ENCODE data around the gene H2AZ1. TPM values are rescaled to one million over a fixed set of nuclear protein-coding genes. Genes with fewer than 3 reads are reported as not detected.
A peak's percentile ranks its signal among the peaks of the same experiment; 100 is the strongest.

Gene H2AZ1
- total RNA-seq, 6 experiments from 2014 or later = 28.8 to 122 (median 42.9) TPM

- Histone ChIP-seq H3K4me1 (peaks cover 0 to 7% (median 4%) of the 10 kb centered on the region in 4 donors), H3K4me3 (peak overlapping the region; percentile 77 to 91 (median 82)), H3K36me3 (no peaks in the 10 kb centered on the region), H3K27me3 (no peaks in the 10 kb centered on the region), H3K27ac (peak overlapping the region; percentile 66 to 81 (median 78)), H3K9me3 (no peaks in the 10 kb centered on the region)
- TF ChIP-seq POLR2A (IDR thresholded peaks at IDR 0.05) = no peak
- TF ChIP-seq CTCF (IDR thresholded peaks at IDR 0.05) = no peak
- intact Hi-C loops (cut with DNase I) = no loop called here
- ATAC-seq (no peak), DNase-seq (no peak)
- 1% methylated on average over 5 of the region's 8 CpGs for WGBS (ENCODE audit: insufficient coverage, low coverage, low lambda C conversion rate, missing lambda C conversion rate)
Observed at GRCh38 chr4:99950913-99951254, 809 bp upstream of the H2AZ1 start.

- peak; percentile 55 to 62 (median 56) for ATAC-seq
- peak overlapping the region in 2 of 3 donors; percentile 59 to 78 for H3K27ac ChIP-seq
Observed at GRCh38 chr4:99949034-99949998, 759 bp downstream of the H2AZ1 start.

GRCh38 chr4:99947608-99948007, 2.5 kb downstream of the H2AZ1 start:
- ATAC-seq = no peak
- no peak for DNase-seq
- WGBS (ENCODE audit: insufficient coverage, low coverage, low lambda C conversion rate, missing lambda C conversion rate) = 62% methylated on average over 3 of the region's 4 CpGs
- no peaks in the 10 kb centered on the region for H3K36me3 ChIP-seq
- peak overlapping the region in 1 of 3 donors; percentile 88 for H3K4me3 ChIP-seq
- H3K27ac ChIP-seq = peak overlapping the region in 1 of 3 donors; percentile 77
- no peaks in the 10 kb centered on the region for H3K27me3 ChIP-seq
- H3K4me1 ChIP-seq = peaks cover 0 to 18% (median 4%) of the 10 kb centered on the region in 4 donors
- H3K9me3 ChIP-seq = no peaks in the 10 kb centered on the region
- no peak for TF ChIP-seq CTCF (IDR thresholded peaks at IDR 0.05)
- intact Hi-C loops (cut with DNase I) = loop anchor here in 1 of 2 donors (10.0 kb wide), 1 partner anchor 53 kb away; the partner anchor contains the start of gene LAMTOR3

More at GRCh38 chr4:99949034-99949998, 759 bp downstream of the H2AZ1 start:
- H3K9me3 ChIP-seq = no peaks in the 10 kb centered on the region
- DNase-seq = peak; percentile 87 to 90 (median 87)
- TF ChIP-seq CTCF (IDR thresholded peaks at IDR 0.05) (peak; percentile 84 to 91 (median 86)), POLR2A (IDR thresholded peaks at IDR 0.05) (no peak)
- peaks cover 0 to 18% (median 4%) of the 10 kb centered on the region in 4 donors for H3K4me1 ChIP-seq
- peak overlapping the region; percentile 77 to 91 (median 82) for H3K4me3 ChIP-seq
- intact Hi-C loops (cut with DNase I) = loop anchor here in 1 of 2 donors (10.0 kb wide), 1 partner anchor 55 kb away; the partner anchor contains the start of gene LAMTOR3
- 1% methylated on average over 41 of the region's 98 CpGs for WGBS (ENCODE audit: insufficient coverage, low coverage, low lambda C conversion rate, missing lambda C conversion rate)
- no peaks in the 10 kb centered on the region for H3K27me3 ChIP-seq
- H3K36me3 ChIP-seq = no peaks in the 10 kb centered on the region

- H3K36me3 ChIP-seq = no peaks in the 10 kb centered on the region
- H3K9me3 ChIP-seq = no peaks in the 10 kb centered on the region
- TF ChIP-seq CTCF (IDR thresholded peaks at IDR 0.05) = no peak
- no peak for TF ChIP-seq POLR2A (IDR thresholded peaks at IDR 0.05)
- ATAC-seq (no peak), DNase-seq (no peak)
- no peaks in the 10 kb centered on the region for H3K27me3 ChIP-seq
- H3K4me3 ChIP-seq = peak overlapping the region; percentile 78 to 88 (median 88)
- WGBS (ENCODE audit: insufficient coverage, low coverage, low lambda C conversion rate, missing lambda C conversion rate) = 4% methylated on average over 7 of the region's 8 CpGs
- H3K27ac ChIP-seq = peak overlapping the region; percentile 77 to 85 (median 80)
- H3K4me1 ChIP-seq = peaks cover 0 to 18% (median 6%) of the 10 kb centered on the region in 4 donors
- intact Hi-C loops (cut with DNase I) = loop anchor here in 1 of 2 donors (10.0 kb wide), 1 partner anchor 52 kb away; the partner anchor contains the start of gene LAMTOR3
Observed at GRCh38 chr4:99947190-99947578, 2.9 kb downstream of the H2AZ1 start.

Measured in right lobe of liver (tissue), 6 donors.